GM19351 (cell line): ENCODE results near the gene VEGFB.

Experiments
- ATAC-seq: cut with Tn5 transposase; IDR thresholded peaks from one replicate; pipeline ENCODE4 v1.9.1; 2021; ENCODE audit warnings: mild to moderate bottlenecking, moderate library complexity; ENCODE audit not compliant: unreplicated experiment

The VEGFB gene

DNA sequence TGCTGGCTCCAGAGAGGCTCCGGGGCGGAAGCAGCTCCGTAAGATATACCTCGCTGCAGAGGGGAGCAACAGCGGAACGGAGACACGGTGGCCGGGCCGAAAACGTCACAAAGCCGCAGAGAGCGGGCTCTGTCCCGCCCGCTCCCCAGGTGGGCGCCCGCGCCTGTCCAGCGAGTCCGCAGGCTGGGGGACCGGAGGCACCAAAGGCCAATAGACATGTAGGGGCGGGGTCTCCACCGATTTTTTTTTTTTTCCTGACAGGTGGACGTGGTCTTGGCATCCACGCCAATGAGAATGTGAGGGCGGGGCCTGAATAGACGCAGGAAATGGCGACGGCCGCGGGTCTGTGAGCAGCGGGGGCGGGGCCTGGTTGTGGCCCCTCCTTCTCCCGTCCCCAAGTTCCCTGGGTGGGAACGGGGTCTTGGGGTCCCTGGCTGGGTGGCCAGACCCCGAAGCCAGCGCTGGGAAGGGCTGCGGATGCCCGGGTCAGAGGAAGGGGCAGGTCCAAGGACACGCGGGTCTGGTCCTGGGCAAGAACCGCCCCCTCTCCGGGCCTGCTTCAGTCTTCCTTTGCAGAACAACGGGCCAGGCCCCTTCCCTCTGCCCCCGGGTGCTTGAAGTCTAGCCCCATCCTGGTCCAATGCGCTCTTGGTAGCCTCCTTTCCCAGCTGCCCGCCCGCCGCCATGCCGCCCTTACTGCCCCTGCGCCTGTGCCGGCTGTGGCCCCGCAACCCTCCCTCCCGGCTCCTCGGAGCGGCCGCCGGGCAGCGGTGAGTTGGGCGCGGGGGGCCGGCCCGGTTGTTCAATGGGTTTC, 4.0 kb upstream of the VEGFB start, which contains the start of gene DNAJC4:
TSS of gene DNAJC4 (plus strand) at position 378 of the 814 bp plus-strand sequence. CDS start at position 685, 307 bp downstream.
- ATAC-seq: peak; percentile 38

DNA sequence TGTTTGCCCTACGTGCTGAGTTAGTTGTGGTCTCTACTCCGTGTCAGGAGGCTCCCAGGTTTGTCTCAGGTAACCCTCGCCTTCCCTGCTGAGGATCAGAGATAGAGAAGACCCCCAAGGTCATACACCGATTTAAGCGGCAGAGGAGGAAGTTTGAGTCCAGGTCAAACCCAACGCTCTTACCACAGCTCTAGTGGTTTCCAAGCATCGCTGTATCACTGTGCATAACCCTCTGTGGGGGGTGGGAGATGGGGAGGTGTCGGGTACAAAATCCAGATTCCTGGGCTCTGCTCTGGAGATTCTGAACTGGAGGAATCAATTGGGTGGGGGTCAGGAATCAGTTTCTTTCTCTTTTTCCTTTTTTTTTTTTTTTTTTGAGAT, 3.4 kb upstream of the VEGFB start:
- no peak for ATAC-seq

DNA sequence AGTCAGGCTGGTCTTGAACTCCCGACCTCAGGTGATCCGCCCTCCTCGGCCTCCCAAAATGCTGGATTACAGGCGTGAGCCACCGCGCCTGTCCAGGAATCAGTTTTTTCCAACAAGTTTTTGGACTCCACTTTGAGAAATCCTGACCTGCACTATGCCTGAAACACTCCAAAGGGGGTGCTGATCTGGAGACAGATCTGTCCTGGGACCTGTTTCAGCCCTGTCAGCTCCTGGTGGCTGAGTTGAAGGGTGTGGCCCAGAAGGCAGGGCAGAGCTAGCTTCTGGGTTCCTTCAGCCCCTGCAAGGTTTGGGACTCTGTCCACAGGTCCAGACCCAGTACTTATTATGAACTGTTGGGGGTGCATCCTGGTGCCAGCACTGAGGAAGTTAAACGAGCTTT, 2.8 kb upstream of the VEGFB start:
- no peak for ATAC-seq

DNA sequence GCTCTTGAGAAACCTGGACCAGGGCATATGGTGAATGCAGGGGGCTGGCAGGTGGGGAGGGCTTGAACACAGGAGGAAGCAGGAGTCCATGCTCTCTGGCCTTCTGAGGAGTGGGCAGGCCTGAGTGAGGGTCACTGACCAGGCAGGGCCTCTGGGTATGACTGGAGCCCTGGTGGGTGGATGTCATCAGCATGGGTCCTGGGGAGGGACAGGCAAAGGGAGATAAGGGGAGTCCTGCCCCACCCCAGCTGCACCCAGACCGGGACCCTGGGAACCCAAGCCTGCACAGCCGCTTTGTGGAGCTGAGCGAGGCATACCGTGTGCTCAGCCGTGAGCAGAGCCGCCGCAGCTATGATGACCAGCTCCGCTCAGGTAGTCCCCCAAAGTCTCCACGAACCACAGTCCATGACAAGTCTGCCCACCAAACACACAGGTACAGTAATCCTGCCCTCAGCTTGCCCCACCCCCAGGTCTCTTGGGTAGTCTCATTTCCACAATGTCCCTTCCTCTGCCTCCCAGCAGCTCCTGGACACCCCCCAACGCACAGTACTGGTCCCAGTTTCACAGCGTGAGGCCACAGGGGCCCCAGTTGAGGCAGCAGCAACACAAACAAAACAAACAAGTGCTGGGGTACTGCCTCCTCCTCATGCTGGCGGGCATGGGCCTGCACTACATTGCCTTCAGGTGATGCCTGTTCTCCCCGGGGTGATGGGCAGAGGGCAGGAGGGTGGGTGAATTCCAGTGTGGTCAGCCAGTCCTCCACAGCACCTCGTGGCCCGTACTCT, 2.0 kb upstream of the VEGFB start:
- no peak for ATAC-seq

DNA sequence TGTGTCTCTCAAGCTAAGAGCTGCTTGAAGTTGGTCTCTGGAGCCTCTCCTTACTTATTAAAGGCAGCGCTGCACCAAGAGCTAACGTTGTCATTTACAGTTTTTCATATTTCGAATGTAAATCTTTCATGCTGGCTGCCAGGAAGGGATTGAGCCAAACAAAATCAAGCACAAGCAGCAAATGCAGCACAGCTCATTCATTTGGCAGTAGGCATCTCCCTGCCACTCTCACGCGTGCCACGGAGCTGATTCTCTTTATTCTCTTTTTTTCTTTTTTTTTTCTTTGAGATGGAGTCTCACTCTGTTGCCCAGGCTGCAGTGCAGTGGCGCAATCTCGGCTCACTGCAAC, 1.4 kb upstream of the VEGFB start:
- no peak for ATAC-seq

DNA sequence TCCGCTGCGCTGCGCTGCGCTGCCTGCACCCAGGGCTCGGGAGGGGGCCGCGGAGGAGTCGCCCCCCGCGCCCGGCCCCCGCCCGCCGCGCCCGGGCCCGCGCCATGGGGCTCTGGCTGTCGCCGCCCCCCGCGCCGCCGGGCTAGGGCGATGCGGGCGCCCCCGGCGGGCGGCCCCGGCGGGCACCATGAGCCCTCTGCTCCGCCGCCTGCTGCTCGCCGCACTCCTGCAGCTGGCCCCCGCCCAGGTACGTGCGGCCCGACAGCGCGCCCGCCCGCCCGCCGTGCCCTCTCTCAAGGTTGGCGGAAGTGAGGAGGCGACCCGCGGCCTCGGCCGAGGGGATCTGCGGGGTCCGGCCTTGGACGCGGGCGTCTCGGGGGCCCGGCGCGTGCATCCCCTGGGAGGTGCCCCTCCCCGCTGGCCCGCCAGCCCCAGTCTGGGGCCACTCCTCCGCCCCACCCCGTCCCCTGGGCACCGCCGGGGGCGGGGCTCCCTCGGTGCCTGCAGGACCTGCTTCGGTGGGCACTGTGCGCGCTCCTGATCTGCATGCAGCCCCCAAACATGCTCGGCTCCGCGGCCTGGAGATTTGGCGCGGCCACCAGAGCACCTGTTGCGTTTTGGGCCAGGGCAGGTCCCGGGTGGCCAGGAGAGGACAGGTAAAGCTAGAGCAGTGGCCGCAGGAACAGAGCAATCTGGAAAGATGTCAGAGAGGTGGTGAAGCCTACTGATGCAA, 429 bp downstream of the VEGFB start:
- ATAC-seq: peak; percentile 30

DNA sequence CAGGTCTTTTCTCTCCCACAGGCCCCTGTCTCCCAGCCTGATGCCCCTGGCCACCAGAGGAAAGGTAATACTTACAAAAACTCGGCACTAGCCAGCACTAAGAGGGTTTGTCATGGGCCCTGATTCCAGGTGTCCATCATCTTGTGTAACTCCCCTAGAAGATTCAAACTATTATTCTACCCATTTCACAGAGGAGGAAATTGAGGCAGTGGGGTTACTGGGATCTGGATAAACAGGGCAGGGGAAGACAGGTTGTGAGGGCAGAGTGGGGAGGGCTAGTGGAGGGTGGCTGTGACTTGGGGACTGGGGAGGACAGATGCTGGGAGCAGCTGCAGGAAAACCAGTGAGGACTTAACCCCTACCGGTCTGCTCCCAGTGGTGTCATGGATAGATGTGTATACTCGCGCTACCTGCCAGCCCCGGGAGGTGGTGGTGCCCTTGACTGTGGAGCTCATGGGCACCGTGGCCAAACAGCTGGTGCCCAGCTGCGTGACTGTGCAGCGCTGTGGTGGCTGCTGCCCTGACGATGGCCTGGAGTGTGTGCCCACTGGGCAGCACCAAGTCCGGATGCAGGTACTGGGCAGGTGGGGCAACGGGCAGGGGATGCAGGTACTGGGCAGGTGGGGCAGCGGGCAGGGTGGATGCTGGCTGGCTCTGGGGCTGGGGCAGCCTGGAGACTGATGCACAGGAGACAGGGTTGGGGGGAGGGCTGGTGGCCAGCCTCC, 1.2 kb downstream of the VEGFB start:
- no peak for ATAC-seq

DNA sequence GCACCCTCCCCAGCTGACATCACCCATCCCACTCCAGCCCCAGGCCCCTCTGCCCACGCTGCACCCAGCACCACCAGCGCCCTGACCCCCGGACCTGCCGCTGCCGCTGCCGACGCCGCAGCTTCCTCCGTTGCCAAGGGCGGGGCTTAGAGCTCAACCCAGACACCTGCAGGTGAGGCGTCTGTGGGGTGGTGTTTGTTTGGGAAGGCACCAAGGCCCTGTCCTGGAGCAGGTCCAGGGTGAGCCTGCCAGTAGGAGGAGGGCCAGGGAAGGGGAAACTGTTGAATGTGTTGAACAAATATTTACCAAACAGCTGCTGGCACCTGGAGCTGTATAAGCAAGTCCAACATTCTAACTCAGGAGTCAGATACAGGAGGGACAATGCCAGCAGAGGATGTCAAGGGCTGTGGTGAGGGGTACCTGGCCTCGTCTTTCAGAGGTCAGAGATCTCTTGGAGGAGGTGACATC, 3.1 kb downstream of the VEGFB start:
- ATAC-seq: no peak

DNA sequence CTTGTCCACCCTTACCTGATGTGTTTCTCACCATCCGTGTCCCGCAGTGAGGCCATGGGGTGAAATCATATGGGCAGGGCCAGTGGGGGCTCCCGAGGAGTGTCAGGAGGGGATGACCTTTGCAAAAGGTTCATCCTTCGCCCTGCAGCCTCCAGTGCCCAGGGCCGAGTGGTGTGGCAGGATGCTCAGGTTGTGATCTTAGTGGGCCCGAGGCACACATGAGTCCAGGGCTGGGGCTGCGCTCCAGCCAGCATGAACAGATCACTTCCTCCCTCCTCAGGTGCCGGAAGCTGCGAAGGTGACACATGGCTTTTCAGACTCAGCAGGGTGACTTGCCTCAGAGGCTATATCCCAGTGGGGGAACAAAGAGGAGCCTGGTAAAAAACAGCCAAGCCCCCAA, 3.7 kb downstream of the VEGFB start:
- no peak for ATAC-seq

DNA sequence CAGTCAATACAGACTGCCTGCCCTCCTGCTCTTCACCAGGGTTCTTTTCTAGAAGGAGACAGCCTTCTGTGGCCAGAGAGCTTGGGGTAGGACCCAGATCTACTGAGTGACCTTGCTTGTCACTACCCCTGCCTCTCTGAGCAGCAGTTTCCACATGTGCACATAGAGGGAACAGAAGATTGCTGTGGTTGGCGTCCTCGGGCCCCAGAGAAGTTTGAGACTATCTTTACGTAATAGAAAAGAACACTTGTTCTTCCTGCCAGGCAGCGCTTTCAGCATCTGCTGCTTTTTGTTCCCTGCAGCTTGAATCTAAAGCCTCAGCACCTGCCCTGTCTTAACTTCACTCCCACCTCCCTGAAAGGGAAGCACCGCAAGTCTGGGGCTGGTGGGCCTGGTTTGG, 4.6 kb downstream of the VEGFB start:
- no peak for ATAC-seq

DNA sequence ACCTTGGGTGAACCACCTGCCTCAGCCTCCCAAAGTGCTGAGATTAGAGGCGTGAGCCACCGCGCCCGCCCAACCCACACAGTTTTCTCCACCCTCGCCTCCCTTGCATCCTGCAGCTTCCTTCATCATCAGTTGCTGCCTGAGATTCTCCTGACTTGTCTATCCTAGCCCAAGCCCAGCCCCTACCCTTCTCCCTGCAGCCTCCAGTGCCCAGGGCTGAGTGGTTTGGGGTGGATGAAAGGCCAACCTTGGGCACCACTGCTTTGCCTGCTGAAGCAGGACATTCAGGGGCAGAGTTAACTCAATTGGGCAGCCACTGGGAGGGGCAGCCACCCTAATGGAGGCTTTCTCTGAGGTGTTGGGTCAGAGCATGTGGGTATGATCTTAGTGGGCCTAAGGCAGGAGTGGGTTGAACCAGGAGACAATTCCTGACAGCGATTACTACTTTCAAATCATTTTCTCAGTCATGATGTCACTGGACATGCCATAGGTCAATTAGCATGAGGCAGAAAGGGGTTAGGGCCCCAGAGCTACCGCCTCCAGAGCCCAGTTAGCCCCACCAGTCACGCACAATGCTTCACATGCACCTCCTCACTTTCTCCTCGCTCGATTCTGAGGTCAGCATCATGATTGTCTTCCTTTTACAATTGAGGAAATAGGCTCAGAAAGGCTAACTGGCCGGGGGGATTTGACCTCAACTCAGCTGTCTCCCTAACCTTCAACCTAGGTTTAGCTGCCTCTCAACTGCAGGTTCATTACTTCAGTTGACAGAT, 5.5 kb downstream of the VEGFB start:
- no peak for ATAC-seq

DNA sequence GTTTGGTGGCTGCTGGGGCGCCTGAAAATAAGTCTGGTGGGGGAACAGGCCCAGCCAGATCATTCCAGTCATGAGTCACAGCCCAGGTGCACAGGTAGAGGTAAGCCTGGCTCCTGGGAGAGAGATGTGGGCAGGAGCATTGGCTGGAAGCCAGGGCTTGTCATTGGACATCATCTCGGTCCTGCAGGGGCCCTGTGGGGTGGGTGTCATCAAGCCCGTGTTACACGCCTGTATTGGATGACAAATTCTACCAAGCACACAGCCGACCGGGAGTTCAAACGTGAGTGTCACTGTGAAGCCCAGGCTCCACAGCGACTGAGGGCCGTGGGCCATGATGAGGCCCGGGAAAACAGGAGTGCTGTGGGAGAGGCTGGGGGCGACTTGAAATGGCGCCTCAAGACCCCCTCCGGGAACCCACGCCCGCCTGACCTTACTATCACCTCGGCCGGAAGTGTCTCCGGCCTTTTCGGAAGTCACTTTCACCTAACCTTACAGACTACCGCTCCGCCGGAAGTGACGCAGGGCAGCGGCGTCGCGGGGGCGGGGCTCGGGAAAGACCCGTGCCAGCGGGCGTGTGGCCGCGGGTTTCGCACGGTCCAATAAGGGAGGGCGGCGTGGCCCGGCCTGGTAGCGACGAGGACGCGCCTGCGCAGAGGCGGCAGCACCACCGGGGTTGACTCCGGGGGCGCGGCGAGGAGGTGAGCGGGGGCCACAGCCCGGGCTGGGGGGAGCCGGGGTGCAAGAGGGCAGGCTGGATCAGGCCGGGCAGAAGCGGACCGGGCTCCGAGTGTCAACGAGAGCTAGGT, 6.3 kb downstream of the VEGFB start, which contains the start of gene FKBP2:
TSS of gene FKBP2 (plus strand) at position 661 of the 806 bp plus-strand sequence. CDS start 1,293 bp downstream, outside the sequence.
- ATAC-seq: peak; percentile 41

DNA sequence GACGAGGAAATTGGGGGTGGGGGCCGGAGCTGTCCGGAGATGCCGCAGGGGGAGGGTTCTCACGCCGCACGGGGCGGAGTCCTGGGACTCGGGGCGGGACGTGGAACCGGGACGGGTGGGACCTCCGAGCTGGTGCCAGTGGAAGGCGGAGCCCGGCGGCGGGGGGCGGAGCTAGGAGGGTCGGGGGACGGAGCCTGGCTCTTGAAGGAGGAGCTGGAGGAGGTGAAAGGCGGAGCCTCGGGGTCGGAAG, 6.8 kb downstream of the VEGFB start:
- peak; percentile 63 for ATAC-seq

DNA sequence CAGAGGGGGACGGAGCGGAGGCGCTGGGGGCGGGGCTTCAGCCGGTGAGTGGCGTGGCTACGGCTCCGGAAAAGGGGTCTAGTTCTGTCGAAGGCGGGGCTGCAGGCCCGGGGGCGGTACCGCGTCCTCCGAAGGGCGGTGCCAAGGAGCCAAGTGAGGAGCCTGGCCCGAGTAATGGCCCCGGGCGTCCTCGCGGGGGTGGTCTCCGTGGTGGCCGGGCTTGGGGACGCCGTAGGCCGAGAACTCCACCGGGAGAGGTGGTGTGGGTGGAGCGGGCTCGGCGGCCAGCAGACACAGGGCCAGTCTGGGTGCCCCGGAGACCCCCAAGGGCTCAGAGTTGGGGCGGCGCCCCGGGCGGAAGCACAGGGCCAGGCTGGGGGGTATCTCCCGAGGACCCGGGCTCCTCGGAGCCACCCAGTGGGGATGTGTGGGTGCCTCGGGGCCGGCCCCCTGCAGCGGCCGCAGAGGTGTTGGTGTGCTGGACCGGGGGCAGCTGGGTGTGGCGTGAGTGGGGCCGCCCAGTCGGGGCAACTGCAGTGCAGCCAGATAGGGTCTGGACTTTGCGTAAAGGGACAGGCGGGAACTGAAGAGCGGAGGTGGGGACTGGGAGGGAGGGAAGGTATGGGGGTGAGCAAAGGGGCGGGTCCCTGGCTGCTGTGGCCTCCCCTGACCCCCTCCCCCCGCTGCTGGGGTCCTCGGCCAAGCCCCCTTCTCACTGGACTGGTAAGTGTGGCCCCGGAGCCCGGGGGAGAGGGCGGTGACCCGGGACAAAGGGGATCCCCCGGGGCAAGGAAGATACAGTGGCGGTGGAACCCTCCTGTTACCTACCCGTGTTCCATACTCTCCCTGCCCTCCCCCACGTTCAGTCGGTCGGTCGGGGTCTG, 7.3 kb downstream of the VEGFB start:
- ATAC-seq: peak; percentile 7

DNA sequence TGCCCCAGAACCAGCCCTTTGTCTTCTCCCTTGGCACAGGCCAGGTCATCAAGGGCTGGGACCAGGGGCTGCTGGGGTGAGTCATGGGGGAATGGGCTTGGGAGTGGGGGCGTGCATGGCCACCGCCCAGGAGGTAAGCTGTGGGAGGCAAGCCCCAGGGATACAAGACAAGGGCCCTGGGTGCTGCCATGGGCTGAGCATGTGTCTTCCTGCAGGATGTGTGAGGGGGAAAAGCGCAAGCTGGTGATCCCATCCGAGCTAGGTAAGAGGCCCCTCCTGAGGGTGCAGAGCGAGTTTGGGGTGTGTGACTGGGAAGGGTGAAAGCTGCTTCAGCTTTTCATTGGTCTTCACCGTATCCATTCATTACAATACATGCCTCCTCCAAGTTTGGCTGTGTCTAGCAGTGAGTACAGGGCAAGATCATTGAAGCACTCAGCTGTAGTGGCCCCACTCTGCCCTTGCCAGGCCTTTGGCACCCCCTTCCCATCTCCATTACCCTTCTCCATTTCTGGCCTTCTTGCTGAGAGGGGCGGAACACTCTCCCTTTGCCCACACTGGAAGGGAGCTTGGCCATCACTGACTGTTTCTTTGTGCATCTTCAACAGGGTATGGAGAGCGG, 9.0 kb downstream of the VEGFB start:
- no peak for ATAC-seq

DNA sequence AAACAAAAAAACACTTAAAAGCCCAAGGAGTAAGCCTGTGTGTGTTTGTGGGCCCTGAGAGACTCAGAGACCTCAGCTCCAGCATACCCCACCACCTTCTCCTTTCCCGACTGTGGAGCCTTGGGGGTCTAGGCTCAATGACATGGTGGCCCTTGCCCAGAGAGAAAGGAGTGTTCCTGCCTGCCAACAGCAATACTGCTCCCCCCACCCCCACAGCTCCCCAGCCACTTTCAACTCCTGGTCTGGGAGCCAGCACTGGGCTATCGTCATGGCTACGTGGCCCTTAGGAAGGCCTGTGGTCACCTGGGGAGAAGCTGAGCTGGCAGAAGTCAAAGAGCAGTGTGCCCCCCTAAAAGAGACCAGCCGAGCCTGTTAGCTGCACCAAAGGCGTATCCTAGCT, 9.7 kb downstream of the VEGFB start:
- no peak for ATAC-seq

DNA sequence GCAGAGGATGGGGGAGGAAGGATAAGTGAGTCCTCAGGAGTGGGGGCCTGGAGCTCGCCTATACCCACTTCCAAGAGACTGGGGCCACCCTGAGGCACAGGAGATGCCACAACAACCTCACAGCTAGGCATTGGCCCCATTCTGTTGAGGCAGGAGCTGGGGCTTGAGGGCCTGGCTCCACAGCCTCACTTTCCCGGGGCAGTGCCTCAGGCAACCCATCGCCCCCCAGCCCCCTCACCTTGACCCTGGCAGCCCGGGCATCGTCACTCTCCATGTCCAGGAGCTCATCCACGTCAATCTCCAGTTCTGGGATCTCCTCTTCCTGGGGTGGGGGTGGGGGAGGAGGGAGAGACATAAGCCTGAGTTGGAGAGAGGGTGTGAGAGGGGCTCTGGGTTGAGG, 10.6 kb downstream of the VEGFB start:
- no peak for ATAC-seq

DNA sequence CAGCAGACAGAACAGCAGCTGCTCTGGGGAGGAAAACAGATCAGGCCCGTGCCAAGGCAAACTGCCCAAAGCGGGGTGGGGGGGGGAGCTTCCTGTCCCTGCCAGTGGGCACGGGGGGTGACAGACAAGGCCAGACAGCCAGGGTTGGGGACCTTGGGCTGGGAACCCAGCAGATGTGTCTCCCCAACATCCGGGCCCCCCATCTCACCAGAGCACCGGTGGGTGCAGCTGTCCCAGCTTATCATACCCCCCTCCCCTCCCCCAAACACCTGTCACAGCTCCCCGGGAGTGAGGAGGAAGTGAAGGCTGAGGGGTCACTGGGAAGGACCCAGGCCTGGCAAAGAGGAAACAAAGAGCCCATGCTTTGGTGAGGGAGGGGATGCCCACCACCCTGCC, 11.0 kb downstream of the VEGFB start:
- ATAC-seq: no peak
